ENCODE data around the gene CTCF.

The CTCF gene

GRCh38 chr16:67652578-67653127, 90.3 kb downstream of the CTCF start:
- peak in 1 of 14 donors; percentile 24 for DNase-seq

DNA sequence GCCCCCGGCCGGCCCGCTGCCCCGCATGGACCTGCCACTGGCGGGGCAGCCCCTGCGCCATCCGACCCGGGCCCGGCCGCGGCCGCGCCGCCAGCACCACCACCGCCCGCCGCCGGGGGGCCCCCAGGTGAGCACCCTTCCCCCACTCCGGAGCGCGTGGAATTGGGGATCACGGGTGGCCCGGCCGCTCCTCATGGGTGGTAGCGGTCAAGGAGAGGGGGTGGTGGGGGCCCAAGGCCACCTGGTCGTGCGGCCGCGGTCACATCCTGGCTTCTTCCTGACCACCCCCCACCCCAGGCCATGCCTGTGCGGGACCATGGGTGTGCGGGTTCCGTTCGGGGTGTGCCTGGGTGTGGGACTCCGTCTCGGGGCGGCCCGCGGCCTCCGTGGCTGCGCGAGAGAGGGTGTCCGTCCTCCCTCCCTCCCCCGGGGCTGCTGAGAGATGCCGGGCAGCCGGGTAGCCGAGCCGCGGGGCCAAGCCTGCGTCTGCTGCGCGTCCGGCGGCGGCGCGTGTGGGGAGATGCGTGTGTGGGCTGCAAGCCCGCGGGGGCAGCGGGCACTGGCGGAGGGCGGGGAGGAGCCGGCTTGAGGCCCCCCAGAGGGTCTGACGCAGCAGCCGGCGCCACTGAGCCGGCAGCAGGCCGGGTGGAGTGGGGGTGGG, 90.9 kb downstream of the CTCF start:
- peak in 1 of 14 donors; percentile 41 for DNase-seq

- DNase-seq = no peak
These were observed 91.6 kb downstream of the CTCF start for GRCh38 chr16:67653789-67654402.

DNA sequence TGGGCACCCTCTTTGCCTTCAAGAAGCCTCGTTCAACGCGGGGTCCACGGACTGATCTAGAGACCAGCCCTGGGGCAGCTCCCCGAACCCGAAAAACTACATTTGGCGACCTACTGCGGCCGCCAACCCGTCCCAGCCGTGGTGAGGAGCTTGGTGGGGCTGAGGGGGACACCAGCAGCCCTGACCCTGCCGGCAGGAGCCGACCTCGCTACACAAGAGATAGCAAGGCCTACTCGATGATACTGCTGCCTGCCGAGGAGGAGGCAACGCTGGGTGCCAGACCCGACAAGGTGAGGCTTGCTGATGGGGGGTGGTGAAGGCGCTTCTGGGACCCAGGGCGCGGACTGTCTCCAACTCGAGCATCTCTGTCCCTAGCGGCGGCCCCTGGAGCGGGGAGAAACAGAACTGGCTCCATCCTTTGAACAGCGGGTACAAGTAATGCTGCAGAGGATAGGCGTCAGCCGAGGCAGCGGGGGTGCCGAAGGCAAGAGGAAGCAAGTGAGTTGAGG, 92.1 kb downstream of the CTCF start:
- no peak for DNase-seq

- DNase-seq = no peak
These were observed 93.0 kb downstream of the CTCF start for GRCh38 chr16:67655363-67655762.

DNA sequence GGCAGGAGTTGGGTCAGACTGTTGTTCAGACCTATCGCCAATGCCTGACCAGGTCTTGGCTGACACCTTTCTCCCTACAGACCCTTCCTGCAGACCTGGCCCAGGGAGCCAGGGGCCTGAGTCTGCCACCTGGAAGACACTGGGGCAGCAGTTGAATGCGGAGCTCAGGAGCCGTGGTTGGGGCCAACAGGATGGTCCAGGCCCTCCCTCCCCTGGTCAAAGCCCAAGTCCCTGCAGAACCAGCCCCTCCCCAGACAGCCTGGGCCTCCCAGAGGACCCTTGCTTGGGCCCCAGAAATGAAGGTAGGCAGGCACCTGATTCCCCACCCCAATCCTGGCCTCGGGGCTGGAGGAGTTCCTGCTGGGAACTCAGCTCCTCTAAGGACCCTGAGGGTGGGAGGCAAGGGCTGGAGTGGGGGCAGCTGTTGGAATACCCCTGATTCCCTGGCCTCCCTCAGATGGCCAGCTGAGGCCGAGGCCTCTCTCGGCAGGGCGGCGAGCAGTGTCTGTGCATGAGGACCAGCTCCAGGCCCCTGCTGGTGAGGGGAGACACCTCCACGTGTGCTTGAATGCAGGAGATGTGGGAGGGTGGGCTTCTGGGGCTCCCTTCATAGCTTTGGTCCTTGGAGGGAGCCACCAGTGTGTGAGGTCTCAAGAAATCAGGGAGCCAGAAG, 94.2 kb downstream of the CTCF start:
- no peak for DNase-seq

GRCh38 chr16:67657017-67657608, 94.8 kb downstream of the CTCF start:
- no peak for DNase-seq

DNA sequence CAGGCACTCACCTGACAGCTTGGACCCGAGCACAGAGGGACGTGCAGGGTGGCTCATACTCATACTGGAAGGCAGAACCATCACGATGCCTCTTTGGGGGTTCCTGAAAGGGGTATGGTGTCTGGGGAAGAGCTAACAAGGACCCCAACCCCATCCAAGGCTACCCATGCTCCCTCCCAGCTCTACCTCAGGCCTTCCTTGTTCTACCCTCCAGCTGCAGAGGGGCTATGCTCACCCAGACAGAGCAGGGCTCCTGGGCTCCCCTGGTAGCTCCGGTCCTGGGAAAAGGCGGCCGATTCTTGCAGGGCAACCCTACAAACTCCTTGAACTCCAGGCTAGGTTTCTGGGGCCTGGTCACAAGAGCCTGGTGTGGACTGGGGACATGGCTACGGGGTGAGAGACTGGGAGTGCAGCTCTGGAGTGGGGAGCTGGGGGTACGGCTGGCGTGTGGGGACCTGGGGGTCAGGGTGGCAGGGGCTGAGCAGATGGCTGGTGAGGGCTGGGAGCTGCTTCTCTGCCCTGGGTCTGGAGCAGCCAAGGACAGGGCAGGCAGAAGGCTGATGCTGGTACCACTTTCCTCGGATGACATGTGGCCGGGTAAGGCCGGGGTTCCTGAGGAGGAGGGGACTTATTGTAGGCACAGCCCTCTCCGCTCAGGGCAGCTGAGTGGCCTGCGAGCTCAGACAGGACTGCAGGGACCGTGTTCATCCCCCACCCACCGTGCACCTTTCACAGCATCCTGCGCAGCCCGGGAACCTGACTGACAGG, 95.6 kb downstream of the CTCF start:
- DNase-seq = no peak

- DNase-seq = no peak
These were observed 96.7 kb downstream of the CTCF start for GRCh38 chr16:67658849-67659674.

- peak; percentile 57 to 92 (median 86) for DNase-seq
These were observed 97.6 kb downstream of the CTCF start, which contains the start of gene ACD for GRCh38 chr16:67659675-67660563. ACD (minus strand) TSS chr16:67660260; CDS start chr16:67660220, 40 bp downstream.

GRCh38 chr16:67660564-67661028, 98.3 kb downstream of the CTCF start, which contains the start of gene PARD6A:
PARD6A (plus strand) TSS chr16:67660960; CDS start chr16:67661039, 79 bp downstream.
- peak; percentile 56 to 98 (median 87) for DNase-seq

- DNase-seq = peak in 1 of 14 donors; percentile 81
These were observed 98.9 kb downstream of the CTCF start for GRCh38 chr16:67661101-67661761.

DNA sequence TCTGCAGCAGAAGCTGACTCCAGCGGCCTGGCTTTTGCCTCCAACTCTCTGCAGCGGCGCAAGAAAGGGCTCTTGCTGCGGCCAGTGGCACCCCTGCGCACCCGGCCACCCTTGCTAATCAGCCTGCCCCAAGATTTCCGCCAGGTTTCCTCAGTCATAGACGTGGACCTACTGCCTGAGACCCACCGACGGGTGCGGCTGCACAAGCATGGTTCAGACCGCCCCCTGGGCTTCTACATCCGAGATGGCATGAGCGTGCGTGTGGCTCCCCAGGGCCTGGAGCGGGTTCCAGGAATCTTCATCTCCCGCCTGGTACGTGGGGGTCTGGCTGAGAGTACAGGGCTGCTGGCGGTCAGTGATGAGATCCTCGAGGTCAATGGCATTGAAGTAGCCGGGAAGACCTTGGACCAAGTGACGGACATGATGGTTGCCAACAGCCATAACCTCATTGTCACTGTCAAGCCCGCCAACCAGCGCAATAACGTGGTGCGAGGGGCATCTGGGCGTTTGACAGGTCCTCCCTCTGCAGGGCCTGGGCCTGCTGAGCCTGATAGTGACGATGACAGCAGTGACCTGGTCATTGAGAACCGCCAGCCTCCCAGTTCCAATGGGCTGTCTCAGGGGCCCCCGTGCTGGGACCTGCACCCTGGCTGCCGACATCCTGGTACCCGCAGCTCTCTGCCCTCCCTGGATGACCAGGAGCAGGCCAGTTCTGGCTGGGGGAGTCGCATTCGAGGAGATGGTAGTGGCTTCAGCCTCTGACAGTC, 99.7 kb downstream of the CTCF start:
- no peak for DNase-seq

- DNase-seq = peak in 1 of 14 donors; percentile 41
These were observed 100.3 kb downstream of the CTCF start for GRCh38 chr16:67662653-67663010.

DNA sequence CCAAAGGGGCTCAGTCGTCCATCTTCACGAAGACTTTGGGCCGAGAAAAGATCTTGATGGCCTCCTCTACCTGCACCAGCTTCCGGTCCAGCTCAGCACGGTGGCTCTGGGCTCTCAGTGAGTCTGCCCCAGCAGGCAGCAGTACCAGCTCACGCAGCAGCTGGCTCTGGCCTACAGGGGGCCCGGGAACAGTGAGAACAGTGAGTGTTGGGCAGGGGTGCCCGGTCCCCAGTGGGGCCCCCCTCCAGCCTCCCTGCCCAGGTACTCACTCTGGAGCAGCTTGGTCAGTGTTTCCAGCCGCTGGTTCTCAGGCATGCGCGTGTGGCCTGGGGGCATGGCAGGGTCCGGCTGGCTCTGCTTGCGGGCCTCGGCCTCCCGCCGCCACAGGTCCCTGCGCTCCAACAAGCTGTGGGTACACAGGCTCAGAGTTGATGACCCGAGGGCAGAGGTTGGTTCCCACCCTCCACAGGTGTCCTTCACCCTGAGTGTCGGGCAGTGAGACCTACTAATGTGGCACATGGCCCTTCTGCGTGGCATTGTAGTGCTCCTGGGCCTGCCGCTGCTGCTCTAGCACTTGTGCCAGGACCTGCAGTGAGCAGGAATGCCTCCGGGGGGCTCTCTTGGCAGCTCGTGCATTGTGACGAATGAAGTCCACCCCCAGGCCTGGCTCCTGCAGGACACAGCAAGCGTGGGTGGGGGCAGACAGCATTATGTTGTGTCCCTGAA, 101.0 kb downstream of the CTCF start:
- DNase-seq = peak in 1 of 14 donors; percentile 55

- DNase-seq = peak in 1 of 14 donors; percentile 66
These were observed 101.5 kb downstream of the CTCF start for GRCh38 chr16:67663877-67664222.

DNA sequence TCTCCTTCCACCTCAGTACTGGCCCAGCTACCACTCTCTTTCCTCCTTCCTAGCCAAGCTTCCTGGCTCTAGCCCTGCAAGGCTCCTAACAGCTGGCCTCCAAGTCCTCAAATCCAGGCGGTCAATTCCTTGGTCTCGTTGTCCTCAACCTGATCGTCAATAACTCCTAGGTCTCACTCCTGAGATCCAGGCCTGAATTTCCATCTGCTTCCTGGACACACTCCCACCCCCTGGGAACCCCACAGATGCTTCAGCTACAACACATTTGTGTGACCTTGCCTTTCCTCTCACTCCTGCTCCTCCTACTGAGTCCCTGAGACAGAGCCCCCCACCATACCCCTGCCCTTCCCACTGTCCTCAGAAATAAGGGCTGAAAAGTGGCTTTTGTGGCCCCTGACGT, 101.9 kb downstream of the CTCF start:
- DNase-seq = peak in 1 of 14 donors; percentile 87

- no peak for DNase-seq
These were observed 102.5 kb downstream of the CTCF start for GRCh38 chr16:67664871-67665270.
